Natural killer cell treated with Interleukin-12 subunit alpha and Interleukin-12 subunit beta and Interleukin-15 and Interleukin-18, amount 100 ng/mL, for 72 hours (primary cell): ENCODE measurements around the gene ANKRD33. TPM values are rescaled to one million over a fixed set of nuclear protein-coding genes. Genes with fewer than 3 reads are reported as not detected.
"Not testable (repeated sequence)": the region's sequence is repeated elsewhere in the genome, so short reads cannot be mapped to it uniquely, and the experiment has no call there.

Source experiments
- ATAC-seq, 2 donors: fragments of 150-1000 bp; cut with Tn5 transposase in 1 of 2; sonication (Bioruptor Pico), chemical (Tn5 transposase) in 1 of 2; 2 replicates each; pipeline ENCODE4 v1.10.0; 2021
- DNase-seq: peaks from one replicate; pipeline ENCODE4 v3.0.0; 2022; ENCODE audit warnings: low spot score
- H3K27ac Mint-ChIP-seq, 2 donors: 1 replicate in 1 of 2; 2 replicates in 1 of 2; pipeline ENCODE4 v1.8.0; 2022; ENCODE audit warnings: mixed read lengths in 2 of 2, mild to moderate bottlenecking in 1 of 2, moderate library complexity in 1 of 2
- H3K27me3 Mint-ChIP-seq, 2 donors: 1 replicate in 1 of 2; 2 replicates in 1 of 2; pipeline ENCODE4 v1.8.0; 2022; ENCODE audit warnings: mixed read lengths in 2 of 2
- H3K36me3 Mint-ChIP-seq: one replicate; pipeline ENCODE4 v1.8.0; 2022; ENCODE audit warnings: mixed read lengths
- H3K4me1 Mint-ChIP-seq, 2 donors: 1 replicate in 1 of 2; 2 replicates in 1 of 2; pipeline ENCODE4 v1.8.0; 2022; ENCODE audit warnings: low read depth in 2 of 2, mixed read lengths in 2 of 2, mild to moderate bottlenecking in 1 of 2
- H3K4me3 Mint-ChIP-seq: one replicate; pipeline ENCODE4 v1.8.0; 2022; ENCODE audit warnings: mixed read lengths
- H3K9me3 Mint-ChIP-seq: 2 replicates; pipeline ENCODE4 v1.8.0; 2022; ENCODE audit warnings: mixed read lengths
- total RNA-seq, 2 donors: library from RNA; stranded (reverse); gene quantifications; one replicate each; pipeline ENCODE4 v1.2.3, GENCODE V29; 2022

ANKRD33 gene
- total RNA-seq, 2 donors from 2014 or later, result not detected

DNA sequence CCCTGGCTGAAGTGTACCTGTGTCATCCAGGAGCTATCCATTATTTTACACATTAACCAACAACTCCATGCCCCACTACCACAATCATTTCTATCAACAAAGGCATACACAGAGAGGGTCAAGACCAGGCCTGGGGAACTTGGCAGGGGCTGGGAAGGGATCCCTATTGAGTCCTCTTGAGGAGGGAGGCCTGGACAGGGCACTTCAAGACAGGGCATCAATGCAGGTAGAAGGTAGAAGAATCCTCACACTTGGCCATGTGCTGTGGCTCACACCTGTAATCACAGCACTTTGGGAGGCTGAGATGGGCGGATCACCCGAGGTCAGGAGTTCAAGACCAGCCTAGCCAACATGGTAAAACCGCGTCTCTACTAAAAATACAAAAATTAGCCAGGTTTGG is 13.4 kb upstream of the ANKRD33 start:
- ATAC-seq, result no peak
- Mint-ChIP-seq H3K4me1 (peaks cover 6 to 8% of the 10 kb centered on the region in 2 donors), H3K9me3 (no peaks in the 10 kb centered on the region), H3K27me3 (peaks cover 24 to 25% of the 10 kb centered on the region in 2 donors), H3K27ac (no peak overlapping the region), H3K4me3 (no peak overlapping the region), H3K36me3 (no peaks in the 10 kb centered on the region)
- no peak for DNase-seq

DNA sequence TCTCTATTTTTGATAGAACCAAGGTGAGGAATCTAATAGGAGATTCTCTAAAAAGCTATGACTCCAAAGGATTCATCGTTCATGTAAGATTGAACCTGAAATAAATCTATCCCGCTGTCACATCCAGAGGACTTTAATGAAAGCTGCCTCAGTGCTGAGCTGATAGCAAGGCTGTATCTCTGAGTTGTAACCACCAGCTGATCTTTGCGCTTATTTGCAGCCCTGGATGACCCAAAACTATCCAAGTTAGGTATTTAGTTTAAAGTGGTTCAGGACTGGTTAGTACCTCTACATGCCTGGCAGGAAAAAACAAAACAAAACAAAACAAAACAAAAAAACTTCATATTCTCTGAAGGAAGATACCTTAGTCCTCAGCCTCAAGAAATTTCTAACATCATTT is 8.8 kb upstream of the ANKRD33 start:
- Mint-ChIP-seq H3K4me3 (no peak overlapping the region), H3K27me3 (peaks cover 5 to 9% of the 10 kb centered on the region in 2 donors), H3K27ac (no peak overlapping the region), H3K9me3 (no peaks in the 10 kb centered on the region), H3K36me3 (no peaks in the 10 kb centered on the region), H3K4me1 (no peaks in the 10 kb centered on the region)
- DNase-seq (no peak), ATAC-seq (no peak)

DNA sequence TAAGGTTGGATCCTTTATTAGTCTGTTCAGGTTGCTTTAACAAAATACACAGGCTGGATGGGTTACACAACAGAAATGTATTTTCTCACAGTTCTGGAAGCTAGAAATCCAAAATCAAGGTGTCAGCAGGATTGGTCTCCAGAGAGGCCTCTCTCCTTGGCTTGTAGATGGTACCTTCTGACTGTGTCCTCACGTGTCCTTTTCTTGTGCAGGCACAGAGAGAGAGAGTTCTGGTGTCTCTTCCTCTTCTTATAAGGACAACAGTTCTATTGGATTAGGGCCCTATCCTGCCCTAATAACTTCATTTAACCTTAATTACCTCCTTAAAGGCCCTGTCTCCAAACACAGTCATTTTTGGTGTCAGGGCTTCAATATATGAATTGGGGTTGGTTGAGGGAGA is 4.6 kb upstream of the ANKRD33 start:
- Mint-ChIP-seq H3K27me3 (peaks cover 4 to 9% of the 10 kb centered on the region in 2 donors), H3K9me3 (no peaks in the 10 kb centered on the region), H3K36me3 (no peaks in the 10 kb centered on the region), H3K4me3 (no peak overlapping the region), H3K27ac (no peak overlapping the region), H3K4me1 (peaks cover 7 to 13% of the 10 kb centered on the region in 2 donors)
- no peak for DNase-seq
- no peak for ATAC-seq

DNA sequence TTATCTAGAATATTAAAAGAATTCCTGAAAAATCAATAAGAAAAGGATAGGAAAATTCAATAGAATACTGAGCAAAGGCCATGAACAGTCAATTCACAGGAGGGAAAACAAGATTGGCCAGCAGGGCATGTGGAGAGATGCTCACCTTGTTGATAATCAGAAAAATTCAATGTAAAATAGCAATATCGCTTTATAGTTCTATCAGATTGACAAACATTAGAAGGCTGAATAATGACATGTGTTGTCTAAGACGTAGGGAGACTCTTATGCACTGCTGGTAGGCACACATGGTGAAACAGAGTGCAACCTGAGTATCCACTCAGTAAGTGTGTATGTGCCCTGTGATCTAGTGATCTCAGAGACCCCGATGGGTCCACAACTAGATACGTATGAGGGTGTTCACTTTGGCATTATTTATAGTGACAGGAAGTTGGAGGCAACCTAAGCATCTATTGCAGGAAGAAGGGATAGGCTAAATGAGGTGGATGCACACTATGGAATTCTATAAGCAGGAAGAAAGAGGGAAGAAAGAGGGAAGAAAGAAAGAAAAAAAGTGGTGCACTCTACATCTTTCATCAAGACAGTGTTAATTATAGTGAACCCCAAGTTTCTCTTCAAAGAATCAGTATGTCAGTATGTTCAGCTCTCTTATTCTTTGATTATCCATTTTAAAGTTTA is 3.8 kb upstream of the ANKRD33 start:
- Mint-ChIP-seq H3K27ac (no peak overlapping the region), H3K27me3 (peaks cover 4% of the 10 kb centered on the region in 2 donors), H3K36me3 (no peaks in the 10 kb centered on the region), H3K4me3 (no peak overlapping the region), H3K9me3 (no peaks in the 10 kb centered on the region), H3K4me1 (peaks cover 7 to 13% of the 10 kb centered on the region in 2 donors)
- DNase-seq, result no peak
- no peak for ATAC-seq

DNA sequence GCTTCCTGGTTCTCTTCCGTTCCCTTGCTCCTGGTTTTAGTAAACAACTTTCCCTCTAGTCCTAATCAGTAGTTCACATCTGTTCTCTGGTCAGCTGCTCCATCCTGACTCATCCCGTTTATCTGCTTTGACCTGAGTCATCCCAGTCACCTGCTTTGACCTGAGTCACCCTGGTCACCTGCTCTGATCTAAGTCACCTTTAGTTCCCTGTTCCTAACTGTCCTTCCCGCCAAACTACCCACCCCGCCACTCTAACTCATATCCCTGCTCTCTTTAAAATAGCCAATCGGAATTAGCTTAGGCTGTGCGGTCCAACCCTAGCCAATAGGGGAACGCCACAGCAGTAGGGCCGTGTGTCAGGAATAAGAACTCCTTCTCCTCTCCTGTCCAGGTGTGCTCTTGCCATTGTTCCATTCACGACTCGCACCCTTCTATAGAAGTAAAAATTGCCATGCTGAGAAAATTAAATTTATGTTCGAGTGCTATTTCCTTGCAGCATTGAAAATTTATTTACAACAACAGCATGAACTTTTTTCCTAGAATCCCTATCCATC is 3.1 kb upstream of the ANKRD33 start:
- no peak for ATAC-seq
- H3K4me3 Mint-ChIP-seq, result no peak overlapping the region

DNA sequence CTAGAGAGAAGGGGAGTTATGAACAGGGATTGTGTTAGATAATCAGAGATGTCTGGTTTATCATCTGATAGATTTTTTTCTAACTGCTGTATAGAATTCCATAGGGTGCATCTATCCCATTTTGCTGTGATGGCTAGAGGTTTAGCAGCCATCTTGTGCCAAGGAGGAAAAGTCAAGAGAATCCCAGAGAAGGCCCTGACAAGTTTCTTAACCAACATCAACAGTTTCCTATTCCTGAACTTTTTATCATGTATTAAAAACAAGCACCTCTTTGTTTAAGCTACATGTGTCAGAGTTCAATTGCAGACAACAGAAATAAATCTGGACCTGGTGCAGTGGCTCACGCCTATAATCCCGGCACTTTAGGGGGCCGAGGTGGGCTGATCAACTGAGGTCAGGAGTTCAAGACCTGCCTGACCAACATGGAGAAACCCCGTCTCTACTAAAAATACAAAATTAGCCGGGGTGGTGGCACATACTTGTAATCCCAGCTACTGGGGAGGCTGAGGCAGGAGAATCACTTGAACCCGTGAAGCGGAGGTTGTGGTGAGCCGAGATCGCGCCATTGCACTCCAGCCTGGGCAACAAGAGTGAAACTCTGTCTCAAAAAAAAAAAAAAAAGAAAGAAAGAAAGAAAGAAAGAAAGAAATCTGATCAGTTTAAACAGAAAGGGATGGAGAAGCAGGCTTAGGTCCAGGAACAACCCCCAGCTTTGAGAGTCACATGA is 2.4 kb upstream of the ANKRD33 start:
- H3K36me3 Mint-ChIP-seq, H3K9me3 Mint-ChIP-seq, DNase-seq, H3K27me3 Mint-ChIP-seq, ATAC-seq: not testable (repeated sequence)
- Mint-ChIP-seq H3K27ac (peak overlapping the region; percentile 74 to 88), H3K4me3 (peak overlapping the region; percentile 64), H3K4me1 (peaks cover 7 to 13% of the 10 kb centered on the region in 2 donors)

More for the DNA sequence above, 3.1 kb upstream of the ANKRD33 start:
- H3K27ac Mint-ChIP-seq, result peak overlapping the region in 1 of 2 donors; percentile 88
- no peak for DNase-seq
- H3K36me3 Mint-ChIP-seq, result no peaks in the 10 kb centered on the region
- H3K9me3 Mint-ChIP-seq, result no peaks in the 10 kb centered on the region
- peaks cover 0 to 4% of the 10 kb centered on the region in 2 donors for H3K27me3 Mint-ChIP-seq
- H3K4me1 Mint-ChIP-seq, result peaks cover 7 to 13% of the 10 kb centered on the region in 2 donors

DNA sequence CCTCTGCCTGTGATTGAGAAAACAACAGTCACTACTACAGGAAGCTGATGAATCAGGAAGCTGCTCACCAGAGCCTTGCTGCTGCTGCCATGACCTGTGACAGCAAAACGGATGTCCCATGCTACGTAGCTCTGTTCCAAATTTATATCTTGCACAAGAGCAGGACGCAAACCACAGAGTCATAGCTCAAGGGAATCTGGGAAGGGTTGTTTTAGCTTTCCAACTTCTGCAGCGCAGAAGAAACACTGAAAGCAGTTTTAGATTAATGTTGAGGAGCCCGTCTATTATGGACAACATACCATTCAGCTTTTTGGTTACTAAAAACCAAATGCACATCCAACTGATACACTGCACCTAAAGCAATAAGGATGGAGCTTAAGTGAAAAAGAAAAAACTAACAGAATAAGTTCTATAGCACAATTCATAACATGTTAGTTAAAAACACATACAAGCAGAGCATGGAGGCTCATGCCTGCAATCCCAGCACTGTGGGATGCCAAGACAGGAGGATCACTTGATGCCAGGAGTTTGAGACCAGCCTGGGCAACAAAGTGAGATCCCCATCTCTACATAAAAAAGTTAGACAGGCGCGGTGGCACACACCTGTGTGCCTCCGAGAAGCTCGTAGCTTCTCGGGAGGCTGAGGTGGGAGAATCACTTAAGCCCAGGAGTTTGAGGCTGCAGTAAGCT is 1.7 kb upstream of the ANKRD33 start:
- H3K27ac Mint-ChIP-seq, result peak overlapping the region; percentile 74 to 88
- DNase-seq (peak; percentile 70), ATAC-seq (peak; percentile 90 to 92)
- H3K4me3 Mint-ChIP-seq, result peak overlapping the region; percentile 64
- no peaks in the 10 kb centered on the region for H3K9me3 Mint-ChIP-seq
- peaks cover 0 to 4% of the 10 kb centered on the region in 2 donors for H3K27me3 Mint-ChIP-seq
- H3K36me3 Mint-ChIP-seq, result no peaks in the 10 kb centered on the region
- peaks cover 7 to 13% of the 10 kb centered on the region in 2 donors for H3K4me1 Mint-ChIP-seq

DNA sequence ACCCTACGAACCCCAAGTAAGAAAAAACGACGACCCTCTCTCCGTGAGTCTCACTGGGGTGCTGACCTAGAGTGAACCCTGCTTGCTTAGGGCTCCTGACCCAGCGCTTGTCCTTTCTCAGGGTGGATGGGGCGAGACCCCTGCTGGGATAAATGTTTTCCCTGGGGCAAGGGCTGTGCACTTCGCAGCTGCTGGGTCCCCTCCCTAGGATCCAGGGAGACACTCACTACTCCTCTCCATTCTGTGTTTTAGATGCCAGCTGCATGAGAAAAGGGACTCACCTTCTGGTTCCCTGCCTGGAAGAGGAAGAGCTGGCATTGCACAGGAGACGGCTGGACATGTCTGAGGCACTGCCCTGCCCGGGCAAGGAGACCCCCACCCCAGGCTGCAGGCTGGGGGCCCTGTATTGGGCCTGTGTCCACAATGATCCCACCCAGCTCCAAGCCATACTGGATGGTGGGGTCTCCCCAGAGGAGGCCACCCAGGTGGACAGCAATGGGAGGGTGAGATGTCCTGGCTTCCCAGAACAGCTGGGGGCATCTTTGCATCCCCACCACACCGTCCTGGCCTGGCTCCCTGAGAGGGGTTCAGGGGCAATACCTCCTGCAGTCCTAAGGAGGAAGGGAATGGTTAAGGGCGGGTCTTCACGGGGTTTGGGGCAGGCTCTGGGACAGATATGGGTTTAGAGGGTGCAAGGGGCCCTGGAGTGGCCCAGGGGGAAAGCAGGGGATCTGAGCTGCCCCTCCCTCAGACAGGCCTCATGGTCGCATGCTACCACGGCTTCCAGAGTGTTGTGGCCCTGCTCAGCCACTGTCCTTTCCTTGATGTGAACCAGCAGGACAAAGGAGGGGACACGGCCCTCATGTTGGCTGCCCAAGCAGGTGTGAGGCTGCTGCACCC is 663 bp downstream of the ANKRD33 start:
- DNase-seq (no peak), ATAC-seq (no peak)
- Mint-ChIP-seq H3K27ac (no peak overlapping the region), H3K4me1 (peaks cover 7 to 13% of the 10 kb centered on the region in 2 donors), H3K4me3 (no peak overlapping the region), H3K9me3 (no peaks in the 10 kb centered on the region), H3K27me3 (peaks cover 0 to 7% of the 10 kb centered on the region in 2 donors), H3K36me3 (no peaks in the 10 kb centered on the region)

DNA sequence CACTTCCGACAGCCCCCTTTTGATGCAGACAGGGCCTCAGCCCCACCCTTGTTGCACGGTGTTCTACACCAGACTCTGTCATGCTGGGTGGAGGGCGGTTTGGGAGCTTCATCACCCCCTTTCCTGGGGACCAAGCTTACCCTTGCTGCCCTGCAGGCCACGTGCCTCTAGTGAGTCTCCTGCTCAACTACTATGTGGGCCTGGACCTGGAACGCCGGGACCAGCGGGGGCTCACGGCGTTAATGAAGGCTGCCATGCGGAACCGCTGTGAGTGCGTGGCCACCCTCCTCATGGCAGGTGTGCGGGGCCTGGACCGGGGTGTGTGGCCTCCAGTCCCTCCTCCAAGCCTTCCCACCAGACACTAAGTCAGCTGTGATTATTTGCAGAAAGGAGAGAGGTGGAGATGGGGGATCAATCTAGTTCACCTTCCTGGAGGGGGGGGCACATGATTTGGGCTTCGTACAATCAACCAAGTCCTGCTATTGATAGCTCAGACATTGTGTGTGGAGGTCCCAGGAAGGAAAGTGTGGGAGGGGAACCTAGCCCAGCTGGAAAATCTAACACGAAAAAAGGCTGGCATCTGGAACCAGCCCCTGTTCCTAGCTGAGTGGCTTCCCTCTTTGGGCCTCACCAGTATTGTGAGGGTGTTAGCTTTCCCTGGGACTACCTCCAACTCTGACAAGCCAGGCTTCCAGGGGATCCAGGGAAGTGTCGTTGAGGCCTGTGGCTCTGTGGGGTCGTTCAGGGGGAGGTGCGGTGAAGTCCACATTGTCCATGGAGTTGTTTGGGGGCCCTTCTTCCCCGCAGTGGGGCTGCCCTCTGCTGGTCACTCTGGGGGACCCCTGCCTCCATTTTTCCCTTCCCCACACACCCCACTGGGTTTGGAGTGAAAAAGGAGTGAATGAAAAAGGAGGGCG is 1.6 kb downstream of the ANKRD33 start:
- no peaks in the 10 kb centered on the region for H3K9me3 Mint-ChIP-seq
- ATAC-seq (no peak), DNase-seq (no peak)
- peaks cover 0 to 7% of the 10 kb centered on the region in 2 donors for H3K27me3 Mint-ChIP-seq
- H3K4me1 Mint-ChIP-seq, result peaks cover 7 to 13% of the 10 kb centered on the region in 2 donors
- no peak overlapping the region for H3K27ac Mint-ChIP-seq
- H3K4me3 Mint-ChIP-seq, result no peak overlapping the region
- H3K36me3 Mint-ChIP-seq, result no peaks in the 10 kb centered on the region

DNA sequence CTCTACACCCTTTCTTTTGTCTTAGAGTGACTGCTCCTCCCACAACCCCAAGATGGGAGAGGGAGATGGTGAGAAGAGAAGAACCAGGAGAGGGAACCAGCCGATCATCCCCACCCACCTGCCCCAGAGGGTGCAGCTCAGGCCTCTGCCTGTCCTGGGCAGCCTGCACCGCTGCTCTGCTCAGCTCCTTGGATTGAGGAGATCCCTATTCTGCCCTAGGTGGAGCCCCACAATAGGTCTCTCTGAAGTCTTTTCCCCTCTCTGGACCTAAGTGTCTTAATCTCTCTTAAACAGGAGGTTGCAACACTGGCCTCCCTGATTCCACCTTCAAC is 2.2 kb downstream of the ANKRD33 start:
- Mint-ChIP-seq H3K27me3 (peaks cover 0 to 7% of the 10 kb centered on the region in 2 donors), H3K4me3 (no peak overlapping the region), H3K27ac (no peak overlapping the region), H3K4me1 (peaks cover 7 to 11% of the 10 kb centered on the region in 2 donors), H3K36me3 (no peaks in the 10 kb centered on the region), H3K9me3 (no peaks in the 10 kb centered on the region)
- ATAC-seq (no peak), DNase-seq (no peak)

DNA sequence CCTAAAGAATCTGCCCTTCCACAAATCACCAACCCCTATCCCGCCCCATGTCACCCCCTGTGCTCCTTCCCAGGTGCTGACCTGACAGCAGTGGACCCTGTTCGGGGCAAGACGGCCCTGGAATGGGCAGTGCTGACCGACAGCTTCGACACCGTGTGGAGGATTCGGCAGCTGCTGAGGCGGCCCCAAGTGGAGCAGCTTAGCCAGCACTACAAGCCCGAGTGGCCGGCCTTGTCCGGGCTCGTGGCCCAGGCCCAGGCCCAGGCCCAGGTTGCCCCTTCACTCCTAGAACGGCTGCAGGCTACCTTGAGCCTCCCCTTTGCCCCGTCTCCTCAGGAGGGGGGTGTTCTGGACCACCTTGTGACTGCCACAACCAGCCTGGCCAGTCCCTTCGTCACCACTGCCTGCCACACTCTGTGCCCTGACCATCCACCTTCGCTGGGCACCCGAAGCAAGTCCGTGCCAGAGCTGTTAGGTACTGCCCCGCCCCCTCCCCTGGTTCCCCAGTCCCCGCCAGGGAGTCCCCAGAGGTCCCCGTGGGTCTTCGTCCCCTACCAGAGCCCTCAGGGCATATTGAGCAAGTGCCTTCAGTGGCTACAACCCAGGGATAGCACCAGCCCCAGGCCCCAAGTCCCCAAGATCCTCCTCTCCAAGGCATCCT is 2.7 kb downstream of the ANKRD33 start:
- Mint-ChIP-seq H3K27me3 (peaks cover 0 to 7% of the 10 kb centered on the region in 2 donors), H3K4me3 (no peak overlapping the region), H3K9me3 (no peaks in the 10 kb centered on the region), H3K27ac (no peak overlapping the region), H3K4me1 (peaks cover 7% of the 10 kb centered on the region in 2 donors), H3K36me3 (no peaks in the 10 kb centered on the region)
- ATAC-seq (no peak), DNase-seq (no peak)

DNA sequence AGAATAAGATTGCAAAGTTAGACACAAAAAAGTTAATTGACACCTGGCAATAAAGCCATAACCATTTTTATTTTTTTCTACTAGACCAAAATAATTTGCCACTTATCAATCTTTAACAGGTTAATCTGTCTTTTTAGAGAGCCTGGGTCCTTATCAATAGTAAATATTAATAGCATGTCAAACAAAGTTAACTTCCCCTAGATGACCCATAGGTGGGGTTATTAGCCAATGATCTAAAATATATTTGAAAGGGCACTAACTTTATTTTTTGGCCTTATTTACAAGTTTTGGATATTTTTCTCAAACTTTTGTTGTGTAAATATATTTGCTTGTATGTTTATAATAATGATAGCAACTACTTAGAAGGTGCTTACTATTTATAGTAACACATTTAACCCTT is 3.9 kb downstream of the ANKRD33 start:
- DNase-seq (no peak), ATAC-seq (no peak)
- H3K36me3 Mint-ChIP-seq, result no peaks in the 10 kb centered on the region
- H3K27ac Mint-ChIP-seq, result no peak overlapping the region
- H3K4me1 Mint-ChIP-seq, result no peaks in the 10 kb centered on the region
- peaks cover 0 to 7% of the 10 kb centered on the region in 2 donors for H3K27me3 Mint-ChIP-seq
- no peaks in the 10 kb centered on the region for H3K9me3 Mint-ChIP-seq
- no peak overlapping the region for H3K4me3 Mint-ChIP-seq
